Gastroesophageal sphincter (tissue), 4 donors: Measurements from ENCODE around the gene ARNT2. TPM values are rescaled to one million over a fixed set of nuclear protein-coding genes. Genes with fewer than 3 reads are reported as not detected.

Experiments used
- ATAC-seq: fragments of 150-250 bp; one replicate; pipeline ENCODE4 v1.9.1; 2016; ENCODE audit warnings: mild to moderate bottlenecking, moderate library complexity
- H3K27ac ChIP-seq, 4 donors: fragments of 200-600 bp; sonication (generic) in 3 of 4; 1 replicate in 3 of 4; 2 replicates in 1 of 4; pipeline ENCODE4 v1.5.1; 2016 to 2019
- H3K27me3 ChIP-seq: fragments of 200-600 bp; sonication (generic); one replicate; pipeline ENCODE4 v1.5.1; 2019
- H3K36me3 ChIP-seq, 2 donors: fragments of 200-600 bp; sonication (generic); one replicate each; pipeline ENCODE4 v1.5.1; 2019; ENCODE audit warnings: control low read depth in 1 of 2
- H3K4me1 ChIP-seq, 3 donors: fragments of 200-600 bp; sonication (generic); 1 replicate in 2 of 3; 2 replicates in 1 of 3; pipeline ENCODE4 v1.5.1; 2016 to 2019; ENCODE audit warnings: control low read depth in 2 of 3
- H3K4me3 ChIP-seq, 2 donors: fragments of 200-600 bp; sonication (generic); one replicate each; pipeline ENCODE4 v1.5.1; 2019; ENCODE audit warnings: mild to moderate bottlenecking in 1 of 2, moderate library complexity in 1 of 2
- H3K9me3 ChIP-seq, 3 donors: fragments of 200-600 bp; sonication (generic); one replicate each; pipeline ENCODE4 v1.5.1; 2017 to 2019; ENCODE audit warnings: control low read depth in 2 of 3
- EP300 ChIP-seq: sonication (generic); formaldehyde crosslinking; IDR thresholded peaks from one replicate; pipeline ENCODE4 v1.6.1; 2017; ENCODE audit warnings: antibody characterized with exemption, mild to moderate bottlenecking
- POLR2A ChIP-seq, 2 donors: fragments of 450-650 bp; IDR thresholded peaks; one replicate each; pipeline ENCODE4 v1.6.1; 2017; ENCODE audit warnings: antibody characterized with exemption in 2 of 2, mild to moderate bottlenecking in 2 of 2, moderate library complexity in 1 of 2
- POLR2AphosphoS5 ChIP-seq: sonication (generic); formaldehyde crosslinking; IDR thresholded peaks from one replicate; pipeline ENCODE4 v1.6.1; 2017; ENCODE audit warnings: antibody characterized with exemption
- WGBS, 2 donors: methylation state at CpG; one replicate each; pipeline ENCODE4 v1.1.5; 2018; ENCODE audit warnings: low coverage in 1 of 2; 5-methylcytosine and 5-hydroxymethylcytosine counted together
- total RNA-seq, 4 donors: library from RNA; depleted of rRNA; stranded (reverse); fragments of >200 nt; gene quantifications; one replicate each; pipeline ENCODE4 v1.1.0, GENCODE V29; 2016
- TF ChIP-seq, protein P1 (sequence below), 4 experiments: fragments of 200-600 bp in 2 of 4; fragments of 450-650 bp in 2 of 4; sonication (generic) in 1 of 4; IDR thresholded peaks; one replicate each; pipeline ENCODE4 v1.5.1; 2017 to 2019; ENCODE audit warnings: antibody characterized with exemption in 4 of 4, mild to moderate bottlenecking in 2 of 4, moderate library complexity in 2 of 4

ARNT2 gene
- total RNA-seq, 4 donors from 2014 or later: 6.7 to 11.6 (median 9.4) TPM

DNA sequence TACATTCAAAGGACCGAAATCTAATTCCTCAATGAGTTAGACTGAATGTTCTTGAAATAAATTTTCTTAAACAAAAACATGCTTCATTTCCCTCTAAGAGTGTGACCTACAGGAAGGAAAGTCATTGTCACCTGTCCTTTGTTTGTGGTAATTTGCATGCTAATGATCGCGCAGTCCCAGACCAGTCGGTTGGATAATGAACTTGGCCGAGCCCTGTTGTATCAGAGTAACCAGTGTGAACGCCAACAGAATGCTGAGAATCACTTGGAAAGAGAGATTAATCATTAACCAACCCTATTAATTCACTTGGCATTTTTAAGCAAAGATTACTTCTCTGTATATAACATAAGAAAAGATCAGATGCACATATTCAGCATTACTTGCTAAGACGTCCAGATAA, 8.1 kb upstream of the ARNT2 start:
- Histone ChIP-seq H3K4me1 (no peaks in the 10 kb centered on the region), H3K27ac (no peak overlapping the region), H3K36me3 (no peaks in the 10 kb centered on the region), H3K9me3 (no peaks in the 10 kb centered on the region), H3K4me3 (no peak overlapping the region), H3K27me3 (no peaks in the 10 kb centered on the region)
- TF ChIP-seq POLR2AphosphoS5 (no peak), EP300 (no peak), POLR2A (IDR thresholded peaks at IDR 0.05) (no peak)
- TF ChIP-seq, protein P1, sequence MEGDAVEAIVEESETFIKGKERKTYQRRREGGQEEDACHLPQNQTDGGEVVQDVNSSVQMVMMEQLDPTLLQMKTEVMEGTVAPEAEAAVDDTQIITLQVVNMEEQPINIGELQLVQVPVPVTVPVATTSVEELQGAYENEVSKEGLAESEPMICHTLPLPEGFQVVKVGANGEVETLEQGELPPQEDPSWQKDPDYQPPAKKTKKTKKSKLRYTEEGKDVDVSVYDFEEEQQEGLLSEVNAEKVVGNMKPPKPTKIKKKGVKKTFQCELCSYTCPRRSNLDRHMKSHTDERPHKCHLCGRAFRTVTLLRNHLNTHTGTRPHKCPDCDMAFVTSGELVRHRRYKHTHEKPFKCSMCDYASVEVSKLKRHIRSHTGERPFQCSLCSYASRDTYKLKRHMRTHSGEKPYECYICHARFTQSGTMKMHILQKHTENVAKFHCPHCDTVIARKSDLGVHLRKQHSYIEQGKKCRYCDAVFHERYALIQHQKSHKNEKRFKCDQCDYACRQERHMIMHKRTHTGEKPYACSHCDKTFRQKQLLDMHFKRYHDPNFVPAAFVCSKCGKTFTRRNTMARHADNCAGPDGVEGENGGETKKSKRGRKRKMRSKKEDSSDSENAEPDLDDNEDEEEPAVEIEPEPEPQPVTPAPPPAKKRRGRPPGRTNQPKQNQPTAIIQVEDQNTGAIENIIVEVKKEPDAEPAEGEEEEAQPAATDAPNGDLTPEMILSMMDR (IDR thresholded peaks at IDR 0.05): no peak
- WGBS, 2 donors: 78 to 80% methylated on average over 5 to 7 of the region's 7 CpGs
- ATAC-seq: no peak

DNA sequence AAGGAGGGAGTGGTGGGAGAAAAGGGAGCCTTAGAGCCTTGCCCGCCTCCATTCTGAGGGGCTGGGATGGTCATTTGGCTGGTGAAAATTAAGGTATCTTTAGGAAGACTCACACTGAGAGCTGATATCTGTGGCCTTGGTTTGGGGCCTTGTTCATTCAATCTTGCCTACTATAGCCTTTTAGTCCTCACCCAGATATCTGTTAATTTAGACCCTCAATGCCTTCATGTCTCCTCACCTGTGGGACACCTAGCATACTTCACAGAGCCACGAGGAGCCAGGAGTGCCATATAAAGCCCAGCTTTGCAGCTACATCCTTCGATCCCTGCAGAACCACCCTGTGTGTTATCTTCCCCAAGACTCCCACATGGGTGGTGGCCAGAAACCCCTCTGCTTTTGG, 4.7 kb upstream of the ARNT2 start:
- H3K4me3 ChIP-seq: no peak overlapping the region
- H3K36me3 ChIP-seq: no peaks in the 10 kb centered on the region
- 83 to 93% methylated on average over 1 to 3 of the region's 3 CpGs for WGBS, 2 donors
- H3K27me3 ChIP-seq: peaks cover 9% of the 10 kb centered on the region
- H3K27ac ChIP-seq: no peak overlapping the region
- TF ChIP-seq, protein P1 (IDR thresholded peaks at IDR 0.05): no peak
- TF ChIP-seq POLR2A (IDR thresholded peaks at IDR 0.05) (no peak), EP300 (no peak), POLR2AphosphoS5 (no peak)
- no peaks in the 10 kb centered on the region for H3K9me3 ChIP-seq
- ATAC-seq: no peak
- H3K4me1 ChIP-seq: peaks cover 0 to 9% (median 0%) of the 10 kb centered on the region in 3 donors

DNA sequence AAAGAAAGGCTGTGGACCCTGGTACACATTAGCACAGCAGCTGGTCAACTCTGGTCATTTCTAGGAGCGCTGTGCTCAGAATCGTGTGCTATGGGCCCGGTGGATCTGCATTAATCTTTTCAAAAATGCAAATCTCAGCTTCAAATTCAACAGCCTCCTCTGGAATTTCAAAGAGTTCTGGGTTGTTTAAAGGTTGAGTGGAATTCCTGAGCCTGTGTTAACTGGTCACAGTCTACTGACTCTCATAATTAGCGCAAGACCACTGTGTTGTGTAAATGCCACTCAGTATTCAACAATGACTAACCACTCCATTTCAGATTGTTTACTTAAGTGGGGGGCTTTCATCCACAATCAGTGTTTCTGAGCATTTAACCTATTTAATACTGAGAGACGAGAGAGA, 2.7 kb upstream of the ARNT2 start:
- 85 to 93% methylated on average over 5 of the region's 5 CpGs for WGBS, 2 donors
- H3K27me3 ChIP-seq: peaks cover 9% of the 10 kb centered on the region
- TF ChIP-seq POLR2A (IDR thresholded peaks at IDR 0.05) (no peak), POLR2AphosphoS5 (no peak), EP300 (no peak)
- TF ChIP-seq, protein P1 (IDR thresholded peaks at IDR 0.05): no peak
- H3K4me3 ChIP-seq: no peak overlapping the region
- ATAC-seq: no peak
- no peak overlapping the region for H3K27ac ChIP-seq
- H3K4me1 ChIP-seq: peaks cover 0 to 19% (median 3%) of the 10 kb centered on the region in 3 donors
- no peaks in the 10 kb centered on the region for H3K36me3 ChIP-seq
- no peaks in the 10 kb centered on the region for H3K9me3 ChIP-seq

DNA sequence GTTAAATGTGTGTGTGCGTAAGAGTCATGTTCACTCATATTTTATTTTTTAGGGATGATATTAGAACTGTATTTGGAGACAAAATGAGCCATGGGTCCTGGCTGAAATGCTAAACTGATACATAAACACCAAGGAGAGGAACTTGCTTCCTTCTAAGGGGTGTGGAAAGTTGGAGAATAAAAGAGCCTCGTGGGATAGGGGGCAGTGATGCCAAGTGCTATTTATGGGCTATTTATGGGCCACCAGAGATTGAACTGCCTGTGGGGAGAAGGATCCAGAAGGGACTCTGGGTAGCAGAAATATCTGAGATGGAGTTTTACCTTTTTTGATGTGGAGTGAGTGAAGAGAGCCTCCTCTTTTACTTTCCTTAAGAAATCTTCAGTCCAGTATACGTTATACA, 1.8 kb upstream of the ARNT2 start:
- WGBS, 2 donors: 62 to 69% methylated on average over 3 of the region's 3 CpGs

DNA sequence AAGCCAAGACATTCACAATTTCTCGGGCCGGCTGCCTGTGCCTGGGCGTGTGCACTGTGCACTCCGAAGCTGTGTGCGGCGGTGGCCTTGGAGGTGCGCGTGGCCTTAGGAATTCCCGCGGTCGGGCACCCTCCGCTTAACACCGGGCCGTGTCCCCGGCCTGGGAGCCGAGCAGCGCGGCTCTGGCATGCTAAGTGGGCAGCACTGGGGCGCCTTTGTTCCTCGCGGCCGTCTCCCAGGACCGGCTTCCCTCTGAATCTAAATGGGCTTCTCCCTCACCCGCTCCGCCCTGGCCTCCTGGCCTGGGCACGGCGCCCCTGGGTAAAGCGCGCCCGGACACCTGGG, 498 bp upstream of the ARNT2 start:
- H3K4me3 ChIP-seq: peak overlapping the region; percentile 36 to 67
- peaks cover 9% of the 10 kb centered on the region for H3K27me3 ChIP-seq
- peak; percentile 60 for ATAC-seq
- H3K27ac ChIP-seq: peak overlapping the region in 3 of 4 donors; percentile 54 to 81 (median 76)
- TF ChIP-seq, protein P1 (IDR thresholded peaks at IDR 0.05): no peak
- TF ChIP-seq EP300 (no peak), POLR2A (IDR thresholded peaks at IDR 0.05) (no peak), POLR2AphosphoS5 (no peak)
- no peaks in the 10 kb centered on the region for H3K9me3 ChIP-seq
- no peaks in the 10 kb centered on the region for H3K36me3 ChIP-seq
- WGBS, 2 donors: no CpG with 5 or more reads among the region's 30 CpGs
- H3K4me1 ChIP-seq: peaks cover 0 to 19% (median 3%) of the 10 kb centered on the region in 3 donors

More for the DNA sequence above, 1.8 kb upstream of the ARNT2 start:
- no peak overlapping the region for H3K4me3 ChIP-seq
- H3K27ac ChIP-seq: no peak overlapping the region
- peaks cover 0 to 19% (median 3%) of the 10 kb centered on the region in 3 donors for H3K4me1 ChIP-seq
- TF ChIP-seq POLR2AphosphoS5 (no peak), EP300 (no peak), POLR2A (IDR thresholded peaks at IDR 0.05) (no peak)
- TF ChIP-seq, protein P1 (IDR thresholded peaks at IDR 0.05): no peak
- H3K9me3 ChIP-seq: no peaks in the 10 kb centered on the region
- no peak for ATAC-seq
- H3K27me3 ChIP-seq: peaks cover 9% of the 10 kb centered on the region
- no peaks in the 10 kb centered on the region for H3K36me3 ChIP-seq
